Neural cell (in vitro differentiated cells): ENCODE data around the gene TBR1. TPM values are rescaled to one million over a fixed set of nuclear protein-coding genes. Genes with fewer than 3 reads are reported as not detected.

Experiments used
- H2AFZ ChIP-seq: fragments of 200-600, 300-800 bp; sonication (generic), shearing (Covaris generic); 2 replicates; pipeline ENCODE4 v1.6.0; 2014; ENCODE audit warnings: low read depth, mild to moderate bottlenecking, antibody characterized with exemption, low read length, moderate library complexity
- H3F3A ChIP-seq: fragments of 200-600 bp; shearing (Covaris generic); 2 replicates; pipeline ENCODE4 v1.6.1; 2016; ENCODE audit warnings: mild to moderate bottlenecking, moderate library complexity, mixed read lengths, antibody characterized with exemption, low read length; ENCODE audit not compliant: insufficient read depth, poor library complexity, severe bottlenecking
- H3K27ac ChIP-seq: fragments of 200-600, 300-800 bp; sonication (generic), shearing (Covaris generic); 2 replicates; pipeline ENCODE4 v1.5.1; 2014; ENCODE audit warnings: mild to moderate bottlenecking, low read length, moderate library complexity
- H3K27me3 ChIP-seq: fragments of 300-800, 200-600 bp; sonication (generic), shearing (Covaris generic); 2 replicates; pipeline ENCODE4 v1.6.0; 2014; ENCODE audit warnings: mild to moderate bottlenecking, low read depth, low read length, moderate library complexity; ENCODE audit not compliant: insufficient read depth
- H3K36me3 ChIP-seq: fragments of 300-800, 200-600 bp; sonication (generic), shearing (Covaris generic); 2 replicates; pipeline ENCODE4 v1.5.1; 2014; ENCODE audit warnings: mild to moderate bottlenecking, antibody characterized with exemption, low read length, moderate library complexity; ENCODE audit not compliant: insufficient read depth
- H3K4me2 ChIP-seq: fragments of 300-800, 200-600 bp; sonication (generic), shearing (Covaris generic); 2 replicates; pipeline ENCODE4 v1.6.0; 2014; ENCODE audit warnings: mild to moderate bottlenecking, low read length
- H3K4me3 ChIP-seq: fragments of 300-800, 200-600 bp; sonication (generic), shearing (Covaris generic); 2 replicates; pipeline ENCODE4 v1.5.1; 2014; ENCODE audit warnings: mild to moderate bottlenecking, low read length, moderate library complexity
- H3K79me2 ChIP-seq: fragments of 200-600 bp; shearing (Covaris generic); replicated peaks from 2 replicates; pipeline ENCODE4 v1.6.0; 2014; ENCODE audit warnings: mild to moderate bottlenecking, low read length, moderate library complexity; ENCODE audit not compliant: insufficient read depth
- H3K9ac ChIP-seq: fragments of 300-800, 200-600 bp; sonication (generic), shearing (Covaris generic); 2 replicates; pipeline ENCODE4 v1.6.1; 2016; ENCODE audit warnings: mild to moderate bottlenecking, low read length, mixed read lengths
- H3K9me2 ChIP-seq: fragments of 200-600 bp; shearing (Covaris generic); 2 replicates; pipeline ENCODE4 v1.6.1; 2016; ENCODE audit warnings: mild to moderate bottlenecking, low read length, mixed read lengths; ENCODE audit not compliant: insufficient read depth
- H3K9me3 ChIP-seq: fragments of 200-600, 300-800 bp; sonication (generic), shearing (Covaris generic); 2 replicates; pipeline ENCODE4 v1.6.1; 2016; ENCODE audit warnings: mild to moderate bottlenecking, mixed run types, low read length, moderate library complexity, mixed read lengths
- H4K20me1 ChIP-seq: fragments of 200-600 bp; shearing (Covaris generic); 2 replicates; pipeline ENCODE4 v1.6.1; 2016; ENCODE audit warnings: mild to moderate bottlenecking, mixed run types; ENCODE audit not compliant: insufficient read depth
- CTCF ChIP-seq: fragments of 450-650 bp; IDR thresholded peaks from 2 replicates; pipeline ENCODE4 v1.5.1; 2014; ENCODE audit warnings: antibody characterized with exemption, mild to moderate bottlenecking, moderate library complexity; ENCODE audit not compliant: poor library complexity, severe bottlenecking
- EP300 ChIP-seq: fragments of 450-650 bp; conservative IDR thresholded peaks from 2 replicates; pipeline ENCODE4 v1.6.1; 2014; ENCODE audit warnings: antibody characterized with exemption, mild to moderate bottlenecking, moderate library complexity; ENCODE audit not compliant: poor library complexity, severe bottlenecking
- EZH2 ChIP-seq: fragments of 200-600, 300-800 bp; shearing (Covaris generic), sonication (generic); IDR thresholded peaks from 2 replicates; pipeline ENCODE4 v1.6.1; 2014; ENCODE audit warnings: antibody characterized with exemption, low read length, borderline replicate concordance, mild to moderate bottlenecking; ENCODE audit not compliant: insufficient read depth, poor library complexity, severe bottlenecking
- MXI1 ChIP-seq: fragments of 450-650 bp; conservative IDR thresholded peaks from 2 replicates; pipeline ENCODE4 v1.6.1; 2014; ENCODE audit warnings: antibody characterized with exemption, mild to moderate bottlenecking; ENCODE audit not compliant: poor library complexity, severe bottlenecking
- POLR2AphosphoS5 ChIP-seq: IDR thresholded peaks from 2 replicates; pipeline ENCODE4 v1.6.1; 2012
- RAD21 ChIP-seq: fragments of 450-650 bp; conservative IDR thresholded peaks from 2 replicates; pipeline ENCODE4 v1.6.1; 2014; ENCODE audit warnings: antibody characterized with exemption, mild to moderate bottlenecking, moderate library complexity
- REST ChIP-seq: IDR thresholded peaks from 2 replicates; pipeline ENCODE4 v1.6.1; 2012; ENCODE audit warnings: borderline replicate concordance
- SMC3 ChIP-seq: fragments of 450-650 bp; conservative IDR thresholded peaks from 2 replicates; pipeline ENCODE4 v1.6.1; 2014; ENCODE audit warnings: antibody characterized with exemption, mild to moderate bottlenecking, moderate library complexity; ENCODE audit not compliant: poor library complexity
- TAF1 ChIP-seq: IDR thresholded peaks from 2 replicates; pipeline ENCODE4 v1.6.1; 2012; ENCODE audit warnings: low read depth
- polyA plus RNA-seq: library from polyadenylated mRNA; depleted of rRNA; stranded (reverse); fragments of >200 nt; gene quantifications from 2 replicates; pipeline ENCODE4 v1.2.3, GENCODE V29; 2014

TBR1 gene
- polyA plus RNA-seq, 1 donor from 2014 or later, result 4.5 TPM

GRCh38 chr2:161426922-161427663 is 11.0 kb downstream of the TBR1 start:
- Histone ChIP-seq H3K27me3 (peaks cover 89% of the 10 kb centered on the region), H3K36me3 (no peaks in the 10 kb centered on the region), H3K4me2 (no peak overlapping the region), H3K9ac (no peak overlapping the region), H3K79me2 (no peaks in the 10 kb centered on the region), H3F3A (no peaks in the 10 kb centered on the region), H3K9me3 (peaks cover 3% of the 10 kb centered on the region), H3K9me2 (no peaks in the 10 kb centered on the region), H3K4me3 (peak overlapping the region; percentile 55), H3K27ac (no peak overlapping the region), H4K20me1 (no peaks in the 10 kb centered on the region), H2AFZ (no peak overlapping the region)
- TF ChIP-seq EP300, result no peak
- TF ChIP-seq CTCF, result no peak
- no peak for TF ChIP-seq EZH2
- TF ChIP-seq POLR2AphosphoS5, result no peak
- no peak for TF ChIP-seq MXI1
- TF ChIP-seq RAD21, result no peak

- no peak overlapping the region for H3K27ac ChIP-seq
- H3F3A ChIP-seq, result no peaks in the 10 kb centered on the region
- H3K4me2 ChIP-seq, result no peak overlapping the region
- H3K27me3 ChIP-seq, result peaks cover 82% of the 10 kb centered on the region
- H4K20me1 ChIP-seq, result no peaks in the 10 kb centered on the region
- H3K9me2 ChIP-seq, result no peaks in the 10 kb centered on the region
- no peaks in the 10 kb centered on the region for H3K9me3 ChIP-seq
- no peak overlapping the region for H3K9ac ChIP-seq
- no peaks in the 10 kb centered on the region for H3K79me2 ChIP-seq
- peak overlapping the region; percentile 55 for H3K4me3 ChIP-seq
- H2AFZ ChIP-seq, result no peak overlapping the region
- TF ChIP-seq MXI1 (no peak), EZH2 (peak; percentile 56)
- H3K36me3 ChIP-seq, result no peaks in the 10 kb centered on the region
Observed at GRCh38 chr2:161427664-161428587, 11.8 kb downstream of the TBR1 start.

GRCh38 chr2:161430386-161430785 is 14.3 kb downstream of the TBR1 start:
- H3K4me3 ChIP-seq, result no peak overlapping the region
- no peak overlapping the region for H3K9ac ChIP-seq
- no peak overlapping the region for H2AFZ ChIP-seq
- no peaks in the 10 kb centered on the region for H3K79me2 ChIP-seq
- H3K27ac ChIP-seq, result no peak overlapping the region
- no peaks in the 10 kb centered on the region for H3K9me2 ChIP-seq
- H4K20me1 ChIP-seq, result no peaks in the 10 kb centered on the region
- no peaks in the 10 kb centered on the region for H3K36me3 ChIP-seq
- TF ChIP-seq MXI1 (no peak), EZH2 (no peak), EP300 (no peak), RAD21 (no peak), TAF1 (no peak), SMC3 (no peak), REST (no peak), CTCF (no peak), POLR2AphosphoS5 (no peak)
- H3F3A ChIP-seq, result no peaks in the 10 kb centered on the region
- no peaks in the 10 kb centered on the region for H3K9me3 ChIP-seq
- no peak overlapping the region for H3K4me2 ChIP-seq
- H3K27me3 ChIP-seq, result peaks cover 57% of the 10 kb centered on the region
